Measurements from ENCODE around the gene PI4KA.

Gene PI4KA

GRCh38 chr22:20881869-20882815 lies 23.5 kb upstream of the PI4KA start:
- DNase-seq (ENCODE audit: low spot score), result no peak

- no peak for DNase-seq (ENCODE audit: low spot score)
Observed at GRCh38 chr22:20881231-20881630, 22.6 kb upstream of the PI4KA start.

DNA sequence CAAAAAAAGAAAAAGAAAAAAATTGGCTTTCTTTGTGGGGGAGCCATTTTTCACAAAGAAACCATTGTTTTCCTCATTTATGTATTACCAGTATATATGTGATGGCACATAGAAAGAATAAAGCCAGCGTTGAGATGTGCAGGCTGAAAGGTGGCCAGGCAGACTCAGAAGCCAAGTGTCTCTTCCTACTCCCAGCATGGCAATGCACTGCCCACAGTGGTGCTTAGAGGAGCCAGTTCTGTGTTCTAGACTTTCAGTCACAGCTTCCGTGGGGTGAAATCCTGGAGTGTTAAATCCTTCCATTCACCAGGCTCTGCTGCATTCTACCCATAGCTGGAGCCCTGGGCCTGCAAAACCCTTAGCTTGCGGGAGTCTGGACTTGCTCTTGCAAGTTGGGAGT lies 19.1 kb upstream of the PI4KA start:
- DNase-seq (ENCODE audit: low spot score), result no peak

DNA sequence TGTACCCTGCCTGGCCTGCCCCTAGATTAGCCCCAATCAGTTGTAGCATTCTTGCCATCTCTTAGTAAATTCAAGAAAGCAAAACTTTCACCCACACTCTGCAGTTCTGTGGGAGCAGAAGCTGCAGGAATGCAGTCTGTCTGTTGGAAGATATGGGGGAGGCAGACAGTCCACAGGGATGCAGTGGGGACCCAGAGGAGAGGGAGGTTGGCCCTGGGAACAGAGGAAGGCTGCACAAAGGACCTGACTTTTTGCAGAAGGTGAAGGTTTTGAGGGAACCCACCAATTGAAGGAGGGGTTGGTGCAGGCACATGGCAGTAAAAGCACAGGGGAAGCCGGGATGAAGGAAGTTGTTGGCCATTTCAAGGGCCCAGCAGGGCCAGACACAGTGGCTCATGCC lies 16.7 kb upstream of the PI4KA start:
- no peak for DNase-seq (ENCODE audit: low spot score)

GRCh38 chr22:20873214-20873613 lies 14.6 kb upstream of the PI4KA start:
- no peak for DNase-seq (ENCODE audit: low spot score)

DNA sequence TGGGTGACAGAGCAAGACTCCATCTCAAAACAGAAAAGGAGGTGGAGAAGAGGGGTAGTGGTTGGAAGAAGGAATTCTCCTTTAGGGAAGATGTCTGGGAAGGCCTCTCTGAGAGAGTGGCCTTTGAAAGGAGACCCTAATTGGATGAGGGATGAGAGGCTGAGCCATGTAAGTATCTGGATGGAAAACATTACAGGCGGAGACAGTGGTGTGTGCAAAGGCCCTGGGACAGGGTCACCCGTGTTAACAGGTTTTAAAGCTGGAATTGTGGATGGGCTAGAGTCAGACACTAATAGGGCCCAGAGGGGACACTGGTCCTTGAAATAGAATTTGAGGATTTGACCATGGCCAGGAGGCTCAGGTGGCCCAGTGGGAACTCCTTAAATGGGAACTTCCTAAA lies 10.6 kb upstream of the PI4KA start:
- no peak for DNase-seq (ENCODE audit: low spot score)

DNA sequence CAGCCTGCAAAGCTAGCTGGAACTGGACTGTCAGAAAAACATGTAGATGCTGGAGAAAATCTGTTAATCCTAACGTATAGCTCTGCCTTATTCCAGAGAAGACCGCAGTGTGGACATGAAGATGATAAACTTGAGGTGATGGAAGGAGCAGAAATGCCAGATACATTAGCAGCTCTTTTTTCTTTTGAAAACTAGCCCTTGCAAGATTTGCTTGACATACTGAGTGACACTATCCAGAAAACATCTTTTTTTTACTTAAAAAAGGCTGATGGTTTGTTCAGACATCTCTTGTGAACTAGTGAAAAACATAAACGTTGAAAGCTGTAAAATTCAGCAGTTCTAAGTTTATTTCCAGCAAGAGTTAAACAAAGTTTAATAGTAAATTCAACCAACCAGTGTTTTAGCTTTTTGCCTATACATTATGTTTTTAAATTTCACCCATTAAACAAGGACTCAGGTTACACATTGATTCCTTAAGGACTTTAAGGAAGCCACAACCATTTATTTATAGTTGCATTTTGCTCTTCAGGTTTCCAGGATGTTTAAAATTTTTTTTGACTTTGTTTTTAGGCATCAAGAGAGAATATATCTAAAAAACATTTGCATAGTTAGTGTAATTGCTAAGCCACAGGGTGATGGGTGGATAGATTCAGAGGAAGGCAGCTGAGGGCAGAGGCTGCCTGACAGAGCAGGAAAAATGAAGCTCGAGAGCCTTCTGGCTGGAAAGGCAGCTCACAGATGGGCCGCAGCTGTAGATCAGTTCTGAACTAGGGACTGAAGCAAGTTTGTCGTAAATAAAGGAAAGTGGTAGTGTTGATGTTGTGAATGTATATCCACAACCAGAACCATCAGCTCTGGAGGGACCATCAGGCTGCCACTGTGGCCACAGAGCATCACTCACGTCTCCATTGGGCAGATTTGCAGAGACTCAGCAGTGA lies 9.7 kb upstream of the PI4KA start:
- DNase-seq (ENCODE audit: low spot score), result no peak

DNA sequence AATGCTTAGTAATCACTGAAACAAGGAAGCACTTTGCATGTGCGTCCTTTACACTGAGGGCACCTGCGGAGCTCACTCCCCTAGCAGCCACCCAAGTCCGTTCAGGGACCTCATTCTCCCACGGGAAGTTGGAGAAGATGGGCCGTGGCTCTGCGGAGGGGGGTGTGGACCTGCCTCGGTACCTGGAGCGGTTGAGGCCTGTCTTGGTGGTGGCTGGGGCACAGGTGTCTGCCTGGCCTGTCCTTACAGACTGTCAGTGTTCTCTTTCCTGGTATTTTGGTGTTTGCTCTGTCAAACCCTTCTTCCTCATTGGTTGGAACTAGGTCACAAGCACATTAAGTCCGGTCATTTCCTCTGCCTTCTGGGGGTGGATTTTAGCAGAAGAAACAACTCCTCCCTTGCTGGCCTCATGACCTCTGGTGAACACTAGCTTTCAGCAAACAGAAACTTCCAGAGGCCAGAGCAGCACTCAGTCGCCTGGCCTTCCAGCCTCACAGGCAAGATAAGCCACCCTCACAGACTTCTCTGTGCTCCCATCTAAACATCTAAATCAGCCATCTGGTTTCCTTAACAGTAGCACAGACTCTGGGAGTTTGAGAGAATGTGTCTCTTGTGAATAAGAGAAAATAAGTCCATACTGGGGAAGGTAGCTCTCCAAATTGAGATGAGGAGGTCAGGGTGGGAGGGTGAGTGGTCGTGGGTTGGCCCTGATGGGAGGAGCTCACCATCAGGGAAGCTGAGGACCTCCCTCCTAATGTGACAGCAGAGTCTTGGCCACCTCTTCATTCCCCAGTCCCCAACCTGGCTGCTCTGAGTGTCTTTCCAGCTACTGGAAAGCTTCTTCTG lies 8.8 kb upstream of the PI4KA start:
- DNase-seq (ENCODE audit: low spot score), result no peak

DNA sequence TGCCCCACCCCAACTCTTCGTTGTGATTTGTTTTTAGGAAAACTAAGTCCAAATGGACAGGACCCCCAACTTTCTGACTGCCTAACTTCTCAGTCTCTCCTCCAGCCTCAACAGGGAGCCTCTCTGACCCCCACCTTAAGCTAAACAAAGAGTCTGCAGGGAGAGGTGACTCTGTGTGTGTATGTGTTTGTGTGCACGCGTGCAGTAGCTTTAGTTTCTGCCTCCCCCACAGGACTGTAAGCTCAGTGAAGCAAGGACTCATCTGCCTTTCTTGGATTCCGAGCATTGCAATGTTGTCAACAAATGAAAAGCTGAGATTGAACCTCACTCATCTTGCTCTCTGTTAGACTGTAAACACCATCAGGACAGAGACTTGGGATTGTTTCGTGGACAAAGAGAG lies 8.1 kb upstream of the PI4KA start:
- no peak for DNase-seq (ENCODE audit: low spot score)

GRCh38 chr22:20865875-20866445 lies 7.3 kb upstream of the PI4KA start:
- DNase-seq (ENCODE audit: low spot score), result no peak

- DNase-seq (ENCODE audit: low spot score), result no peak
Observed at GRCh38 chr22:20865331-20865730, 6.7 kb upstream of the PI4KA start.

DNA sequence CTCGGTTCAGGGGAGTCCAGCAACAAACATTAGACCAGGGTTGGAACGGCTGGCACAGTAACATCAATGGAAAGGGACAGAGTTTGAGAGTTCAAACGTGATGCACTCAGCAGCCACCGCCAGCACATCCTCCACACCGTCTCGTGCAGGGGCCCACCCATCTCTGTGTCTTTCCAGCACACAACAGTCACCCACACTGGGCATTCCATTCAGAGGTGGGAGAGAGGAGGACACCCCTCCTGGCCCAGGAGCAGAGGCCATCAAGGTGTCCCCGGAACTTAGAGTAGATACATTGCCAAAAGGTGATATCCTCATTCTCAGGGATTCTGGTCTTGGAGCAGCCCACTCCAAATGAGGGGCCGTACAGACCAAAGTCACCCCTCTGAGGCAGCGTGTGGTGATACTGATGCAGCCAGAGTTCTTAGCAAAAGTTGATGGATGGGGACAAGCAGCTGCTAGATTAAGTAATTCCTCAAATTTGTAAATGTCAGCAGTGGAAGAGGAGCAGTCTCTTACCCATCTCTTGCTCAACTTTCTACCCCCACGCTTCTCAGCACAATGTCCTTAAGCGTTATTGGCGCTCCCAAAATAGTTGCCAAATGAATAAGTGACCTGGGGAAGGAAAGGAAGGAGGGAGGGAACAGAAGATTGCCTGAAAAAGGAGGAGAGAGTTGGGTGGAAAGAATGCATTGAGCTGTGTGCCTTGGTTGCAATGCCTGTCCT lies 5.7 kb upstream of the PI4KA start:
- DNase-seq (ENCODE audit: low spot score), result no peak

- DNase-seq (ENCODE audit: low spot score), result no peak
Observed at GRCh38 chr22:20863366-20863765, 4.8 kb upstream of the PI4KA start.

DNA sequence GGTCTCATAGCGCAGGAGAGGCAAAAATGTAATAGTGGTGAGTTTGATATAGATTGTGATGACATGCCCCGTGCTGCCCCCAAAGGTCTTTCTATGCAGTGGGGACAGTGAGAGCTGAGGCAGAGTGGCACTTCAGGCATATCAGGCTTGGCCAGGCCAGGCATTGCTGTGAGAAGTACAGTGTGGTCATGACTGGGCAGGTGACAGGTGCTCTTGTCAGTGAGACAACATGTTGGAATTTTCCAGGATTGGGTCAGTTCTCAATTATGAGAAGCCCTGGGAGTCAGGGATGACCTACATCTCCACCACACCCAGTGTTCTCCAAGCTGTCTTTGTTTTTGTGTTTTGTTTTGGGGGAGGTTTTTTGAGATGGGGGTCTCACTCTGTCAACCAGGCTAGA lies 3.9 kb upstream of the PI4KA start:
- DNase-seq (ENCODE audit: low spot score), result peak; percentile 67

GRCh38 chr22:20859615-20860014 lies 1.0 kb upstream of the PI4KA start:
- no peak for DNase-seq (ENCODE audit: low spot score)

- DNase-seq (ENCODE audit: low spot score), result peak; percentile 85
Observed at GRCh38 chr22:20857838-20858614, 585 bp downstream of the PI4KA start.

GRCh38 chr22:20857247-20857643 lies 1.4 kb downstream of the PI4KA start:
- no peak for DNase-seq (ENCODE audit: low spot score)

GRCh38 chr22:20853236-20853660 lies 5.4 kb downstream of the PI4KA start:
- DNase-seq (ENCODE audit: low spot score), result no peak

DNA sequence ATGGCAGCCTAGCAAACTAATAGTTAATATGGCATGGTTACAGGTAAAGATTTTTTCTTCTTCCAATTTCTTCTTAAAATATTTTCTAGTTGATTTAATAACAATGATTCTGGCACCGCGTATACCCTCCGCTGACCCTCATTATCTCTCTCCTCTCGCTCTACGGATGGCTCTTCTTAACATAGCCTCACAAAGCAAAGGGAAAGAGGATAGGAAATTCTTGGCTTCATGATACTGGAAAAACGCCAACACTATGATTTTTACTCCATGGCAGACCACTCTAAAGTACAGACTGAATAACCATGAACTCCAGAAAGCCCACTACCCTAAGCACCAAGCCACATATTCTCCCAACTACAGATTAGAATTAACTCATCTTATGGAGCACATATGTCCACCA lies 6.1 kb downstream of the PI4KA start:
- no peak for DNase-seq (ENCODE audit: low spot score)

- no peak for DNase-seq (ENCODE audit: low spot score)
Observed at GRCh38 chr22:20852076-20852475, 6.5 kb downstream of the PI4KA start.

All from cerebellar cortex (tissue), 1 donor.